Left ventricle myocardium inferior (tissue), 1 donor: ENCODE results near the gene SOHLH1. TPM values are rescaled to one million over a fixed set of nuclear protein-coding genes. Genes with fewer than 3 reads are reported as not detected.

Experiments used
- DNase-seq: peaks from one replicate; pipeline ENCODE4 v3.0.0-alpha.2; 2020
- H3K27ac ChIP-seq: fragments of 200-600 bp; replicated peaks from 2 replicates; pipeline ENCODE4 v1.8.0; 2021
- H3K27me3 ChIP-seq: fragments of 200-600 bp; 2 replicates; pipeline ENCODE4 v1.8.0; 2021; ENCODE audit warnings: low read depth
- H3K36me3 ChIP-seq: fragments of 200-600 bp; 2 replicates; pipeline ENCODE4 v1.8.0; 2021
- H3K4me1 ChIP-seq: fragments of 200-600 bp; 2 replicates; pipeline ENCODE4 v1.8.0; 2021
- H3K4me3 ChIP-seq: fragments of 200-600 bp; 2 replicates; pipeline ENCODE4 v1.8.0; 2021; ENCODE audit warnings: mild to moderate bottlenecking, moderate library complexity
- H3K9me3 ChIP-seq: fragments of 200-600 bp; replicated peaks from 2 replicates; pipeline ENCODE4 v1.8.0; 2021
- intact Hi-C: fragments of 100-400 bp; cut with micrococcal nuclease; formaldehyde crosslinking; loops from one replicate; pipeline ENCODE4 v1.11.0; 2022
- total RNA-seq: library from RNA; stranded (reverse); fragmentation: NEBNext Ultra II Directional; extraction: Animal tissue kit (Norgen Biotek cat#: 25700); gene quantifications from one replicate; pipeline ENCODE4 v1.2.1, GENCODE V29; 2021
- TF ChIP-seq, protein P1 (sequence below): fragments of 200-600 bp; IDR thresholded peaks from 2 replicates; pipeline ENCODE4 v1.8.0; 2021; ENCODE audit warnings: antibody characterized with exemption, mild to moderate bottlenecking, borderline replicate concordance
- donor health status: DM: no; HTN: yes; CAD: no; lungs with severe emphysema.

Gene SOHLH1
- total RNA-seq, 1 donor from 2014 or later = not detected

DNA sequence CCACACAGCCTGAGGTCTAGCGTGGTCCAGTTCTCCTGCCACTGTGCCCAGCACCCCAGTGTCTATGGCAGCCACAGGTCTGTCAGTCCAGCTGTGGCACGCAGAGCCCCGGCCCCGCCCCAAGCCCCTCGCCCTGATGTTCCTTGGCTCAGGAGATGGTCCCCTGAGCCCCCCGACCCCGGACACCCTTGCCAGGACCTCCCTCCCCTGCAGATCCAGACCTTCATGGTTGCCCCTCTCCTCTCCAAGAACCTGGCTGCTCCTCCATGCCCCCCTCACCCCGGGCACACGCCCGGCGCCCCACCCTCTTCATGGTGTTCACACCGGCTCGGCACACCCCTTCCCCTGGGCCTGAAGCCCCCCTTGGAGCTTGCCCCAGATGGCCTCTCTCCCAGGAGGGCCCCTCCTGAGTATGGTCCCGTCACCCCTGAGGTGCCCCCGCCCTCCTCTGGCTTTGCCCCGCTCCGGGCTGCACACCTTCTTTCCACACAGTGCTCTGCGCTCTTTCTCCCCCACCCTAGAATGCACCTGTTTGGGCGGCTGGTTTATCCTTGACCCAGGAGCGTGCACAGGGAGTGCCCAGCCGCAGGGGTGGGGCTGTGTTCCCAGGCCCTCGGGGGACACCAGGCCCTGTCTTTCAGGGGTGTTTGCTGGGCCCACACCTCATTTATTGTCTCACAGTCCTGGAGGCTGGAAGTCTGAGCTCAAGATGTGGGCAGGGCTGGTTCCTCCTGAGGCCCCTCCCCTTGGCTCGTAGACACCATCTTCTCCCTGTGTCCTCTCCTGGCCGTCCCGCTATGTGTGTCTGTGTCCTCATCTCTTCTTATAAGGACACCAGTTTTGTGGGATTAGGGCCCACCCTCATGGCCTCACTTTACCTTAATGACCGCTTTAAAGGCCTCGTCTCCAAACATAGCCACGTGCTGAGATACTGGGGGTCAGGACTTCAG, 40.3 kb upstream of the SOHLH1 start:
- DNase-seq = no peak
- H3K27me3 ChIP-seq = peaks cover 65% of the 10 kb centered on the region
- no peak overlapping the region for H3K27ac ChIP-seq
- TF ChIP-seq, protein P1, sequence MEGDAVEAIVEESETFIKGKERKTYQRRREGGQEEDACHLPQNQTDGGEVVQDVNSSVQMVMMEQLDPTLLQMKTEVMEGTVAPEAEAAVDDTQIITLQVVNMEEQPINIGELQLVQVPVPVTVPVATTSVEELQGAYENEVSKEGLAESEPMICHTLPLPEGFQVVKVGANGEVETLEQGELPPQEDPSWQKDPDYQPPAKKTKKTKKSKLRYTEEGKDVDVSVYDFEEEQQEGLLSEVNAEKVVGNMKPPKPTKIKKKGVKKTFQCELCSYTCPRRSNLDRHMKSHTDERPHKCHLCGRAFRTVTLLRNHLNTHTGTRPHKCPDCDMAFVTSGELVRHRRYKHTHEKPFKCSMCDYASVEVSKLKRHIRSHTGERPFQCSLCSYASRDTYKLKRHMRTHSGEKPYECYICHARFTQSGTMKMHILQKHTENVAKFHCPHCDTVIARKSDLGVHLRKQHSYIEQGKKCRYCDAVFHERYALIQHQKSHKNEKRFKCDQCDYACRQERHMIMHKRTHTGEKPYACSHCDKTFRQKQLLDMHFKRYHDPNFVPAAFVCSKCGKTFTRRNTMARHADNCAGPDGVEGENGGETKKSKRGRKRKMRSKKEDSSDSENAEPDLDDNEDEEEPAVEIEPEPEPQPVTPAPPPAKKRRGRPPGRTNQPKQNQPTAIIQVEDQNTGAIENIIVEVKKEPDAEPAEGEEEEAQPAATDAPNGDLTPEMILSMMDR = no peak
- intact Hi-C loops = no loop called here
- no peaks in the 10 kb centered on the region for H3K9me3 ChIP-seq
- no peaks in the 10 kb centered on the region for H3K36me3 ChIP-seq
- no peak overlapping the region for H3K4me3 ChIP-seq
- H3K4me1 ChIP-seq = peaks cover 12% of the 10 kb centered on the region

DNA sequence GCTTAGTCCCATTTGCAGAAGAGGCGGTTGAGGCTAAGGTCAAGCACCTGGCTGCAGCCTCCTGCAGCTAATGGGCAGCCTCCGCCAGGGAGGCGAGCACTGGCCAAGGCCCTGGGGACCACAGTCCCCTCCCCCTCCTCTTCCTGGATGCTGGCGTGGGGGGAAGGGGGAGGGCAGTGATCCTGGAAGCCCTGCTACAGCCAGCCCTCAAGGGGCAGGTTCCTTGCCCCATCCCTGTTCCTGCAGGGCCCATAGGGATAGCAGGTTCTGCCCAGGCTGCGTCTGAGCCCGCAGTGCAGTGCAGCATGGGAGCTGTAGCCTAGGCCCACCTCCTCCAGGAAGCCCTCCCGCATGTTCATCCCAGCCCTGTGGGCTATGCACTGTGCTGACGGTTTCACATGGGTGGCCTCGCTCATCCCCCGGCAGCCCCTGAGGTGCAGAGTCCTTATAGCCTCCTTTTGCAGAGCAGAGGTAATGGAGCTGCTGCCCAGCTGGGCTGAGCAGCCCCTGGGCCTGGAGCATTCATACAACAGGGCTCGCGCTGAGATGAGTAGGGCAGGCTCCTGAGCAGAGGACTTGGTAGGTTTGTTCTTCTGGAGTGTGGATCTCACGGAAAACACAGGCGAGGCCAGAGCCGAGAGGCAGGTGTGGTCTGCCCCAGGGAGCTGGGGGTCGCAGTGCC, 38.7 kb upstream of the SOHLH1 start:
- Histone ChIP-seq H3K9me3 (no peaks in the 10 kb centered on the region), H3K36me3 (no peaks in the 10 kb centered on the region), H3K27ac (no peak overlapping the region), H3K4me1 (no peaks in the 10 kb centered on the region), H3K4me3 (no peak overlapping the region), H3K27me3 (peaks cover 74% of the 10 kb centered on the region)
- TF ChIP-seq, protein P1 = no peak
- intact Hi-C loops = no loop called here
- no peak for DNase-seq

DNA sequence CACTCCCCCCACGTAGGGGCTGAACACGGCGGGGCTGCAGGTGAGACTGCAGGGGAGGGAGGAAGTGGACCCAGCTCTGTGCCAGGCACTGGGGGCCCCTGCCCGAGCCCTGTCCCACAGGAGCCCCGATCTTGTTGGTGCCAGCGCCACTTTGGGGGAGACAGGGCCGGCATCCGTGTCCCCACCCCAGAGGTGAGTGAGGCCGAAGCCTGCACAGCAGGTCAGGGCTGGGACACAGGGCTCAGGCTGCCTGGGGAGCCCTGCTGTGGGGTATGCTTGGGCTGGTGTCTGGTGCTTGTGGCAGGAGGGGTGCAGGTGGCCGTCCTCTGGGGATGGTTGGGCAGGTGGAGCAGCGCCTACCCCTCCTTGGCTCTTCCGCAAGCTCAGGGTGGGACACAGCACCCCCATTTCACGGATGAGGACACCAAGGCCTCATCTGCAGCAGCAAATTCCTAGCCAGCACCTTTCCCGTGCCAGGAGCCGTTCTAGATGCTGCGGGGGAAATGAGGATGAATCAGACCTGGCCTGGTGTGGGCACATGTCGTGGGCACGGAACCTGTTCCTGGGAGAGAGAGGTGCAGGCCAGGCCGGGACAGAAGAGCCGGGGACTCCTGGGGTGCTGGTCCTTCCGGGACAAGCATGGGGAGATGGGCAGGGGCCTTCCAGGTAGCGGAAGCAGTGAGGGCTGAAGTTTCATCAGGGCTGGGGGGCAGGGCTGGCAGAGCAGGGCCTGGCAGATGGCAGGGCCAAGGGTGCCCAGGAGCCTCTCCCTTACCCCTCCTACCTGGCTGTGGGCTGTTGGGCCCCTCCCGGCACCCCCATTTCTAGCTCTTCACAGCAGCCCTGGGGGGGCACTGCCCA, 37.9 kb upstream of the SOHLH1 start:
- H3K27me3 ChIP-seq = peaks cover 74% of the 10 kb centered on the region

DNA sequence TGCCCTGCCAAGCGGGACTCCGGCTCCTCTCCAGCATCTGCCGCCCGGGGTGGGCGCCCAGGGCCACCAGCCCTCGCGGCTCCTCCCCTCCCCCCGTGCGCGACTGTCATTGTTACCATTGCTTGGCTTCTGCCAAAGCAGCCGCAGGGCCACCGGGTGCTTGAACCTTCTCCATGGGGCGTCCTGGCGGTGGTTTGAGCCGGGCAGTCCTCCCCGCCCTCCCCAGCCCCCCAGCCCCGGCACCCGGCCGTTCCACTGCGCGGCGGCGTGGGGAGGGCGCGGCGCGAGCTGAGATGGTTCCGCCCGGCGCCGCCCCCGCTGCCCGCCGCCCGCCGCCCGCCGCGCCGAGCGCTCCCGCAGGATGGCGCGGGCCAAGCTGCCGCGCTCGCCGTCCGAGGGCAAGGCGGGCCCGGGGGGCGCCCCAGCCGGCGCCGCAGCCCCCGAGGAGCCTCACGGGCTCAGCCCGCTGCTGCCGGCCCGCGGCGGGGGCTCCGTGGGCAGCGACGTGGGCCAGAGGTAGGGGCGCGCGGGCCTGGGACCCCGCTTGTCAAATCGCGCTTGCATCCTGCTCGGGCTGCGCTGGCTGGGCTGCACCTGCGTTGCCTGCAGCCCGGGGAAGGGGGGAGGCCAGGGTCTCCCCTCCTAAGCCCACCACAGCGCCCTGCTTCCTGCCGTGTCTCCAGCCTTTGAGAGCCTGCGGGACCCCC, 37.1 kb upstream of the SOHLH1 start:
- intact Hi-C loops = no loop called here
- TF ChIP-seq, protein P1 = no peak
- Histone ChIP-seq H3K9me3 (peaks cover 9% of the 10 kb centered on the region), H3K4me3 (no peak overlapping the region), H3K27me3 (peaks cover 74% of the 10 kb centered on the region), H3K36me3 (no peaks in the 10 kb centered on the region), H3K4me1 (no peaks in the 10 kb centered on the region), H3K27ac (no peak overlapping the region)
- DNase-seq = no peak

More for the DNA sequence above, 37.9 kb upstream of the SOHLH1 start:
- DNase-seq = no peak
- Histone ChIP-seq H3K9me3 (peaks cover 2% of the 10 kb centered on the region), H3K36me3 (no peaks in the 10 kb centered on the region), H3K27ac (no peak overlapping the region), H3K4me3 (no peak overlapping the region), H3K4me1 (no peaks in the 10 kb centered on the region)
- TF ChIP-seq, protein P1 = no peak
- intact Hi-C loops = no loop called here
